RWPE2 (cell line): ENCODE data around the gene TTLL13.
"Not testable (repeated sequence)": the region's sequence is repeated elsewhere in the genome, so short reads cannot be mapped to it uniquely, and the experiment has no call there.

Source experiments
- ATAC-seq: fragments of 200-7000 bp; cut with Tn5 transposase; 3 replicates; pipeline ENCODE4 v1.9.1; 2021; ENCODE audit warnings: low read depth
- DNase-seq: peaks from one replicate; pipeline ENCODE4 v3.0.0-alpha.2; 2020; ENCODE audit warnings: low spot score
- H3K27ac ChIP-seq: fragments of 450-650 bp; 2 replicates; pipeline ENCODE4 v1.5.1; 2017; ENCODE audit warnings: mild to moderate bottlenecking; ENCODE audit not compliant: poor library complexity, severe bottlenecking
- H3K27me3 ChIP-seq: fragments of 250-450 bp; sonication (Bioruptor Pico); 2 replicates; pipeline ENCODE4 v1.5.1; 2021; ENCODE audit warnings: mild to moderate bottlenecking, moderate library complexity; ENCODE audit not compliant: insufficient read depth, poor library complexity, severe bottlenecking
- H3K36me3 ChIP-seq: fragments of 250-450 bp; sonication (Bioruptor Pico); 2 replicates; pipeline ENCODE4 v1.5.1; 2020; ENCODE audit warnings: low read depth, mild to moderate bottlenecking, moderate library complexity
- H3K4me1 ChIP-seq: fragments of 250-450 bp; sonication (Bioruptor Pico); 2 replicates; pipeline ENCODE4 v1.5.1; 2021; ENCODE audit warnings: mild to moderate bottlenecking, moderate library complexity; ENCODE audit not compliant: insufficient read depth, poor library complexity, severe bottlenecking
- H3K4me3 ChIP-seq: fragments of 250-450 bp; sonication (Bioruptor Pico); 2 replicates; pipeline ENCODE4 v1.5.1; 2021; ENCODE audit warnings: mild to moderate bottlenecking, moderate library complexity; ENCODE audit not compliant: severe bottlenecking
- H3K9me3 ChIP-seq: fragments of 250-450 bp; sonication (Bioruptor Pico); 2 replicates; pipeline ENCODE4 v1.5.1; 2021; ENCODE audit warnings: mild to moderate bottlenecking, moderate library complexity; ENCODE audit not compliant: severe bottlenecking
- TF ChIP-seq, protein P1 (sequence below): fragments of 450-650 bp; IDR thresholded peaks from one replicate; pipeline ENCODE4 v1.5.1; 2017; ENCODE audit warnings: mild to moderate bottlenecking, moderate library complexity; ENCODE audit not compliant: poor library complexity, severe bottlenecking

The TTLL13 gene

DNA sequence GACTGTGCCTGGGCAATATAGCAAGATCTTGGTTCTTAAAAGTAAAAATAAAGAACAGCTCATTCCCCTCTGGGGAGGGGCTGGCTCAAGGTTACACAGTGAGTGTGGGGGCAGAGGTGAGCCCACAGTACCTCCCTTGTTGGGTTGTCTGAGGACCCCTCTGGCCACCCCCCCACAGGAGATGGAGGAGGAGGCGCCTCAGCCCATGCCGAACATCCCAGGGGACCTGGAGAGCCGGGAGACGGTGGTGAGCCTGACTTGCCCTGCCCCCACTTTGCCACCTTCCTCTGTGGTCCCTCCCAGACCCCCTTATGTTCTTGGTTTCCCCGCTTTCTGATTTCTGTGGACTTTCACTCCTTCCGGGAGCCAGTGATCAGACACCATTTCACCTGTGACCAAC lies 44.8 kb downstream of the TTLL13 start:
- TF ChIP-seq, protein P1, sequence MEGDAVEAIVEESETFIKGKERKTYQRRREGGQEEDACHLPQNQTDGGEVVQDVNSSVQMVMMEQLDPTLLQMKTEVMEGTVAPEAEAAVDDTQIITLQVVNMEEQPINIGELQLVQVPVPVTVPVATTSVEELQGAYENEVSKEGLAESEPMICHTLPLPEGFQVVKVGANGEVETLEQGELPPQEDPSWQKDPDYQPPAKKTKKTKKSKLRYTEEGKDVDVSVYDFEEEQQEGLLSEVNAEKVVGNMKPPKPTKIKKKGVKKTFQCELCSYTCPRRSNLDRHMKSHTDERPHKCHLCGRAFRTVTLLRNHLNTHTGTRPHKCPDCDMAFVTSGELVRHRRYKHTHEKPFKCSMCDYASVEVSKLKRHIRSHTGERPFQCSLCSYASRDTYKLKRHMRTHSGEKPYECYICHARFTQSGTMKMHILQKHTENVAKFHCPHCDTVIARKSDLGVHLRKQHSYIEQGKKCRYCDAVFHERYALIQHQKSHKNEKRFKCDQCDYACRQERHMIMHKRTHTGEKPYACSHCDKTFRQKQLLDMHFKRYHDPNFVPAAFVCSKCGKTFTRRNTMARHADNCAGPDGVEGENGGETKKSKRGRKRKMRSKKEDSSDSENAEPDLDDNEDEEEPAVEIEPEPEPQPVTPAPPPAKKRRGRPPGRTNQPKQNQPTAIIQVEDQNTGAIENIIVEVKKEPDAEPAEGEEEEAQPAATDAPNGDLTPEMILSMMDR, result no peak
- Histone ChIP-seq H3K36me3 (no peaks in the 10 kb centered on the region), H3K4me3 (no peak overlapping the region), H3K9me3 (no peaks in the 10 kb centered on the region), H3K27me3 (no peaks in the 10 kb centered on the region), H3K27ac (no peak overlapping the region), H3K4me1 (no peaks in the 10 kb centered on the region)
- no peak for ATAC-seq
- no peak for DNase-seq

DNA sequence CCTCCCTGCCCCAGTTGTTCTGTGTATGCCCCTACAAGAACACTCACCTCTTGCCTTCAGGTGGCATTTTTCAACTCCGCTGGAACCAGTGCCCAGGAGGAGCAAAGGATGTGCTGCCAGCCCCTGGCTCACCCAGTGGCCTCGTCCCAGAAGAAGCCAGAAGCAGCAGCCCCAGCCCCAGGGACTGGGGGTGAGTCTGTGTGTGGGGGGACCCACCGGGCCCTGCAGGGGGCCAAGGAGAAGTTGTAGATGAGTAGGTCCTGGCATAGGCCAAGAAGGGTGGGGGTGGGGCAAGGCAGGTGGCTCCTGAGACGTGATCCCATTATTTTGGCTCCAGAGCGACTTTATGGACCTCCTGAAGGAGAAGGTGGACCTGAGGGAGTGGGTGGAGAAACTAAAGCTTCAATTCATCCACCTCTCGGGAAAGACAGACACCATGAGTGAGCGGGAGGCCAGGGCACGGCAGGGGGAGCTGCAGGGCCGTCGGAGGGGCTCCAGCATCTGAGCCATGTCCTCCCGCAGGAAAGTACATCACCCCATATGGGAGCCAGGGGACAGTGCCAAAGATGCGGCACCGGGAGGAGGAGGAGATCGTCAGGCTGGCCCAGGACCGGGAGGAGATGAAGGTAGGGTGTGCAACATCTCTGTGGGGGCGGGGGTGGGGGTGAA lies 45.4 kb downstream of the TTLL13 start:
- ATAC-seq (no peak), DNase-seq (no peak)
- no peak overlapping the region for H3K4me3 ChIP-seq
- TF ChIP-seq, protein P1, result no peak
- no peaks in the 10 kb centered on the region for H3K9me3 ChIP-seq
- H3K27ac ChIP-seq, result no peak overlapping the region
- no peaks in the 10 kb centered on the region for H3K27me3 ChIP-seq
- H3K4me1 ChIP-seq, result no peaks in the 10 kb centered on the region
- no peaks in the 10 kb centered on the region for H3K36me3 ChIP-seq

DNA sequence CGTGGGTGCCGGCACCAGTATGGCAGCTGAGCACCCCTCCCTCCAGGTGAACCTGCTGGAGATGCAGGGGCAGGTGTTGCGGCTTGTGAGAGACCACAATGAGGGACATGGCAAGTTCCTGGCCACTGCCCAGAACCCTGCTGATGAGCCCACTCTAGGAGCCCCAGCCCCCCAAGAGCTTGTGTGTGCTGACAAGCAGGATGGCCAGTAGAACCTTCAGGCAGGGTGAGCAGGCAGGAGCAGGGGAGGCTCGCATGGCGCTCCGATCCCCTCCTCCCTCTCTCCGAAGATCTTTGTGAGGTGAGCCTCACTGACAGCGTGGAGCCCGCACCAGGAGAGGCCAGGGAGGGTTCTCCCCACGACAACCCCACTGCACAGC lies 45.9 kb downstream of the TTLL13 start:
- Histone ChIP-seq H3K36me3 (no peaks in the 10 kb centered on the region), H3K27ac (no peak overlapping the region), H3K27me3 (no peaks in the 10 kb centered on the region), H3K4me1 (no peaks in the 10 kb centered on the region), H3K9me3 (no peaks in the 10 kb centered on the region), H3K4me3 (no peak overlapping the region)
- TF ChIP-seq, protein P1, result no peak
- ATAC-seq, result no peak
- DNase-seq, result no peak

DNA sequence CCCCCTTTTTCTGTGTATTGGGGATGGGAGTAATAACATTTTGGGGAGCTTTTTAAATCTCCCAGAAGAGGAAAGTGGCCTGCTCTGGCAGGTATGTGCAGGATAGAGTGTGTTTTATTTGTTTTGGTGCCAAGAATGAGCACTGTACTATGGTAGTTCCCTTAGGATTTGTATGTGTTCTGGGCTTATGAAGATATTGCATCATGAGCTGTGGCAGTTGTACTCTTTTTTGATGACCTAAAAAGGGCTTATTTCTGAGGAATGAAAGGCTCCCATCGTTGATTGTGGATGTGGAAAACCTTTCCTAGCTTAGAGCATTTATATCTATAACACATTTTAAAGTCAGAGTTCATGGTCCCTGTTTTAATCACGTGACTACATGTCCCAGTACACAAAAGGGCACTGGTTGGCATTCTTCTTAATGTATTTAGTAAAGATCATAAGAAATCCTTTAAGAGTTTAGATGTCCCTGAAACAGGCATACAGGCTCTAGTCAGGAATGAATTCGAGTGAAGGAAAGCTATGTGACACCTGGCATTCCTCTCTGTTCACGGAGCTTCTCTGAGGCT lies 47.0 kb downstream of the TTLL13 start:
- H3K27ac ChIP-seq, ATAC-seq, H3K4me3 ChIP-seq, H3K9me3 ChIP-seq, H3K27me3 ChIP-seq, H3K4me1 ChIP-seq, H3K36me3 ChIP-seq, DNase-seq: not testable (repeated sequence)

DNA sequence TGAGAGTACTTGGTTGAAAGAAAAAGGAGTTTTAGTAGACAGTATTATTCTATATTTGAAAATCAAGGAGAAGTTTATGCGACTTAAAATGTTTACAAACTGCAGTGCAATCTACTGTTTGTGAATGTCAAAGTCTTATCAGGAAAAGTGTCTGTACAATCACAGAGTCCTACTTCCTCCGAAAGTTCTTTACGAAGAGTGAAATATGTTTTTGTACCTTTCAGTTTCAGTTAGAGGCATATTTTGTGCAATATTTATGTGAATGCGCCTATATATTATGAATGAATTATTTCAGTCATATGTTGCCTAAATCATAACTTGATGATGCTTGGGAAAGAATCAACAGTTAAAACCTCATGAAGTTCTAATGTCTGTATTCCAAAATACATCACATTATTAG lies 47.7 kb downstream of the TTLL13 start:
- Histone ChIP-seq H3K4me1 (no peaks in the 10 kb centered on the region), H3K27ac (no peak overlapping the region), H3K27me3 (no peaks in the 10 kb centered on the region), H3K36me3 (no peaks in the 10 kb centered on the region), H3K9me3 (no peaks in the 10 kb centered on the region), H3K4me3 (no peak overlapping the region)
- DNase-seq, result no peak
- TF ChIP-seq, protein P1, result no peak
- ATAC-seq, result no peak
